HG03575 (cell line): ENCODE results near the gene INPP5A.
"Not testable (repeated sequence)": the region's sequence is repeated elsewhere in the genome, so short reads cannot be mapped to it uniquely, and the experiment has no call there.

Experiments used
- ATAC-seq: cut with Tn5 transposase; IDR thresholded peaks from one replicate; pipeline ENCODE4 v1.9.1; 2021; ENCODE audit not compliant: unreplicated experiment, insufficient number of reproducible peaks, low FRiP score; ENCODE audit errors: extremely low read depth

INPP5A gene

DNA sequence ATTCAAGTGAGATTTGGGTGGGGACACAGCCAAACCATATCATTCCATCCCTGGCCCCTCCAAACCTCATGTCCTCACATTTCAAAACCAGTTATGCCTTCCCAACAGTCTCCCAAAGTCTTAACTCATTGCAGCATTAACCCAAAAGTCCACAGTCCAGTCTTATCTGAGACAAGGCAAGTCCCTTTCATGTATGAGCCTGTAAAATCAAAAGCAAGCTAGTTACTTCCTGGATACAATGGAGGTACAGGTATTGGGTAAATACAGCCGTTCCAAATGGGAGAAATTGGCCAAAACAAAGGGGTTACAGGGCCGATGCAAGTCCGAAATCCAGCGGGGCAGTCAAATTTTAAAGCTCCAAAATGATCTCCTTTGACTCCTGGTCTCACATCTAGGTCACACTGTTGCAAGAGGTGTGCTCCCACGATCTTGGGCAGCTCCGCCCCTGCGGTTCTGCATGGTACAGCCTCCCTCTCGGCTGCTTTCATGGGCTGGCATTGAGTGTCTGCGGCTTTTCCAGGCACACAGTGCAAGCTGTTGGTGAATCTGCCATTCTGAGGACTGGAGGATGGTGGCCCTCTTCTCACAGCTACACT, 61.5 kb downstream of the INPP5A start:
- ATAC-seq = not testable (repeated sequence)

DNA sequence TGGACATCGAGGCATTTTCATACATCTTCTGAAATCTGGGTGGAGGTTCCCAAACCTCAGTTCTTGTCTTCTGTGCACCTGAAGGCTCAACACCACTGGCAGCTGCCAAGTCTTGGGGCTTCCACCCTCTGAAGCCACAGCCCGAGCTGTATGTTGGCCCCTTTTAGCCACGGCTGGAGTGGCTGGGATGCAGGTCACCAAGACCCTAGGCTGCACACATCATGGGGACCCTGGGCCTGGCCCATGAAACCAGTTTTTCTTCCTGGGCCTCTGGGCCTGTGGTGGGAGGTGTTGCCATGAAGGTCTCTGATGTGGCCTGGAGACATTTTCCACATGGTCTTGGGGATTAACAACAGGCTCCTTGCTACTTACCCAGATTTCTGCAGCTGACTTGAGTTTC, 62.1 kb downstream of the INPP5A start:
- ATAC-seq = no peak

DNA sequence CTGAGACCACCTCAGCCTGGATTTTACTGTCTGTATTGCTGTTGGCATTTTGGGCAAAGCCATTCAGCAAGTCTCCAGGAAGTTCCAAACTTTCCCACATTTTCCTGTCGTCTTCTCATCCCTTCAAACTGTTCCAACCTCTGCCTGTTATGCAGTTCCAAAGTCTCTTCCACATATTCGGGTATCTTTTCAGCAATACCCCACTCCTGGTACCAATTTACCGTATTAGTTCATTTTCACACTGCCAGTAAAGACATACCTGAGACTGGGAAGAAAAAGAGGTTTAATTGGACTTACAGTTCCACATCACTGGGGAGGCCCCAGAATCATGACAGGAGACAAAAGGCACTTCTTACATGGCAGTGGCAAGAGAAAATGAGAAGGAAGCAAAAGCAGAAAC, 62.8 kb downstream of the INPP5A start:
- no peak for ATAC-seq

DNA sequence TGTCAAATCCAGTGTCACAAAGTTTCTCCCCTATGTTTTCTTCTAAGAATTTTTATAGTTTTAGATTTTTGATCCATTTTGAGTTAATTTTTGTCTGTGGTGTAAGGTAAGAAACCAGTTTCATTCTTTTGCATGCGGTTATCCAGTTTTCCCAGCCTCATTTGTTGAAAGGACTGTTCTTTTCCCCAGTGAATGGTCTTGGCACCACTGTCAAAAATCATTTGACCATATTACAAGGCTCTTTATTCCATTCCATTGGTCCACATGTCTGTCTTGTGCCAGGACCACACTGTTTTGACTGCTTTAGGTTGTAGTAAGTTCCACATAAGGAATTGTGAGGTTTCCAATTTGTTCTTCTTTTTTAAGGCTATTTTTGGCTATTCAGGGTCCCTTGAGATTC, 64.0 kb downstream of the INPP5A start:
- ATAC-seq = no peak

DNA sequence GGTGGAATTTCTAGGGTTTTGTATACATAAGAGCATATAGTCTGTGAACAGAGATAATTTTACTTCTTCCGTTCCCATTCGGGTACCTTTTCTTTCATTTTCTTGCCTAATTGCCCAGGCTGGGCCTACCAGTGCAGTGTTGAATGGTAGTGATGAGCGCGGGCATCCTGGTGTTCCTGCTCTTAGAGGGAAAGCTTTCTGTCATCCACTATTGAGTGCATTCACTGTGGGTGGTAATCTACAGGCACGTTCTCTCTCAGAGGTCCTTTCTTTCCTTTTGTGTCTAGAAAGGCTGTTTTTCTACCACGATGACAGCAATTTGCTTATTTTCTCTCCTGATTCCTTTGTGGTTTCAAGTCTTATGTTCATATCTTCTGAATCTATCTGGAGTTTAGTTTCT, 65.0 kb downstream of the INPP5A start:
- no peak for ATAC-seq

DNA sequence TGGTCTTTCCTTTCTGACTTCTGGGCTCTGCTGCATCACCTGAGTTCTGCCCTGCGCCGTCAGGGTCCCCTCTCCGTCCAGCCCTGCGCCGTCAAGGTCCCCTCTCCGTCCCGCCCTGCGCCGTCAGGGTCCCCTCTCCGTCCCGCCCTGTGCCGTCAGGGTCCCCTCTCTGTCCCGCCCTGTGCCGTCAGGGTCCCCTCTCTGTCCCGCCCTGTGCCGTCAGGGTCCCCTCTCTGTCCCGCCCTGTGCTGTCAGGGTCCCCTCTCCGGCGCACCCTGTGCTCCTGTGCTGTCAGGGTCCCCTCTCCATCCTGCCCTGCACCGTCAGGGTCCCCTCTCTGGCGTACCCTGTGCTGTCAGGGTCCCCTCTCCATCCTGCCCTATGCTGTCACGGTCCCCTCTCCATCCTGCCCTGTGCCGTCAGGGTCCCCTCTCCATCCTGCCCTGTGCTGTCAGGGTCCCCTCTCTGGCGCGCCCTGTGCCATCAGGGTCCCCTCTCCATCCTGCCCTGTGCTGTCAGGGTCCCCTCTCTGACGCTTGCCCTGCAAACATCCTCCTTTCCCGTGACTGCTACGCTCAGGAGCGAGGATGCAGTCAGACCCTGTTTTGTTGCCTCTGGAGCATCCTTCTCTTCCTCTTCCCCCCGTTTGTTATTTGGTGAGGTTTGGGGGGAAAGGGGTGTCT, 66.4 kb downstream of the INPP5A start:
- no peak for ATAC-seq

DNA sequence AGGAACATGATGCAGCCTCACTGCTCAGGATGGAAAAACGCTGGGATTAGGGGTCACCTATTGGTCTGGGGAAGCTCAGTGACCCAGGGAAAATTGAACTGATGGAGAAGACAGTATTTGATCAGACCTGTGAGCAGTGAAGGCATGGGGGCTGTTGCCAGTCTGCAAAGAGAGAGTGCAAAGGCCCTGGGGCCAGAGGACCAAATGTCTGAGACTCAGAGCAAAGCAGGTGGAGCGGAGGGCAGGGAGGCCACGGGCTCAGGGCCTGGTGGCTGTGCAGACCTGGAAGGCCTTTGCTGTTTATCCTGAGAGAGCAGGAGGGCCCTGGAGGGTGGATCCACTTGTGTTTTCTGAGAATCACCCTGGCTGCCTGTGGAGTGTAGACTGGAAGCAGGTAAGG, 67.1 kb downstream of the INPP5A start:
- no peak for ATAC-seq

DNA sequence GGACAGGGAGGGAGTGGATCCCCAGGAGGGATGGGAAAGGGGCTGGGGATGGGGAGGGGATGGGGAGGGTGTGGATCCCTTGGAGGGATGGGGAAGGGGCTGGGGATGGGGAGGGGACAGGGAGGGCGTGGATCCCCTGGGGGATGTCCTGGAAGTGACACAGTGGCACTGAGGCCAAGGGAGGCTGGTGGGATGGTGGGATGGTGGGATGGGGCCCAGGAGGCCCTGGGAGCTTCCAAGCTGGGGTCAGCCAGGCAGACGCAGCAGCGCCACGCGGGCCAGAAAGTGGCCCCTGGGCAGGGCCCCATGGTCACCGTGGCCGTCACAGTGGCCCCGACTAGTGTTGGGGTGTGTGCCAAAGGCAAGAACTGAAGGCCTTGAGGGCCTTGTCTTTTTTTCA, 67.8 kb downstream of the INPP5A start:
- ATAC-seq = no peak

DNA sequence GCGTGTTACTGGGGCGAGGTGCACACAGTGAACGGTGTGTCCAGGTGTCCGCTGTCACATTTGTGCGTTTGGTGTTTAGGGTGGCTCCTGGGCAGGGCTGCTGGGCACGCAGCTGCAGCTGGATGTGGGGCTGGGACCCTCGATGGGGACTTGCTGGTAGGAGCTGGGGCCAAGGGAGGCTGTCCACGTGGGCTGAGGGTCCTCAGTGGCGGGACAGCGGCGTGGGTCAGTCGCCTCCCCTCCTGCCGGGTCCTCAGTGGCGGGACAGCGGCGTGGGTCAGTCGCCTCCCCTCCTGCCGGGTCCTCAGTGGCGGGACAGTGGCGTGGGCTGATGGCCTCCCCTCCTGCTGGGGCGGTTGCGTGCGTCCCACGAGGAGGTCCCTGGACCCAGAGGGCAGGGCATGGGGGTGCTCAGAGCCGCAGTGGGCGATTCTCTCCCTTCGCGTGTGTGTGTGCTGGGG, 68.5 kb downstream of the INPP5A start:
- ATAC-seq = no peak

DNA sequence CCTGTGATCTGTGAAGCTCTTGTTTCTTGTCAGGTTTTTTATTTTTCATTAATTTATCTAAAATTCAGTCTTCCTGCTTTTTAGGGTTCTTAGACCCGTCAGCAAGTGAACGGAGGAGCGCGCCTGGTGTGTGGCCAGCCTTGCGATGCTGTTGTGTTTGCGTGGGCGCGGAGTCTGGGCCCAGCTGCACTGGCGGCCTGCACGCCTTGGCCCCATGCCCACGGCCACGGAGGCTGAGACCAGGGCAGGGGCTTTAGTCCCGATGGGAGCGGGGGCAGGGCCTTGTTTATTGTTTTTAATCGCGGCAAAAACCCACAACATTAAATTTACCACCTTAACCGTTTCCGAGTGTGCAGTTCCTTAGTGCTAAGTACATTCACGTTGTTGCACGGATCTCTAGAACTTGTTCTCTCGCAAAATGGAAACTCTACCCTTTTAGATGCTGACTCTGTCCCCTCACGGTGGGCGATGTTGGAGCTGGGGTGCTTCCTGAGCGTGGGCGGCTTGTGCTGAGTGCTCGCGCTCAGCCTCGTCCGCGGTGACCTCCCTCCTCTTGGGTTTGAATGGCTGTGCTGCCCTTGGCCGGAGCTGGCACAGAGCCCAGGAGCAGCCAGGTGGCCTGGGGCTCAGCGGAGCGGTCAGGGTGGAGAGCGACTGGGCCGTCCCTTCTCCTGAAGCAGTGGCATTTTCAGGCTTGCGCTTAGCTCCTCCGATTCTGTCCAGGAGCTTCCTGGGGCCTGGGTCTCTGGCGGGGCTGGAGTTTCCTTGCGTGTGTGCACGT, 69.1 kb downstream of the INPP5A start:
- no peak for ATAC-seq

DNA sequence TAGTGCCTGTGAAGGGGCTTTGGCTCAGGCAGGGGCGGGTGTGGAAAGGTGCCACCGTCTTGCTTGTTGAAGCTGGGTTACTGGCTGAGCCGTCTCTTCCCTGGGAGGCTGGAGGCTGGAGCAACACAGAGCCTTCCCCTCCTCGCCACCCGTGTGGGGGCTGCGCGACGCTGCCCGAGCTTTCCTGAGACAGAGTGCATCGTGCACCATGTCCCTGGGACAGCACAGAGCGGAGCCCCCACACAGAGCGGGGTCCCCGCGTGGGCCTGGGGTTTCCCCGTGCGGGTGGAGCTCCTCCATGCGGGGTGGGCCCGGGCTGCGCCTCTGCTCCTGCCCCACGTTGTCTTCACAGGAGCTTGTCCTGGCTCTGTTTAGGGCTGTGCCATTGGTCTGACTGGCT, 69.9 kb downstream of the INPP5A start:
- no peak for ATAC-seq

DNA sequence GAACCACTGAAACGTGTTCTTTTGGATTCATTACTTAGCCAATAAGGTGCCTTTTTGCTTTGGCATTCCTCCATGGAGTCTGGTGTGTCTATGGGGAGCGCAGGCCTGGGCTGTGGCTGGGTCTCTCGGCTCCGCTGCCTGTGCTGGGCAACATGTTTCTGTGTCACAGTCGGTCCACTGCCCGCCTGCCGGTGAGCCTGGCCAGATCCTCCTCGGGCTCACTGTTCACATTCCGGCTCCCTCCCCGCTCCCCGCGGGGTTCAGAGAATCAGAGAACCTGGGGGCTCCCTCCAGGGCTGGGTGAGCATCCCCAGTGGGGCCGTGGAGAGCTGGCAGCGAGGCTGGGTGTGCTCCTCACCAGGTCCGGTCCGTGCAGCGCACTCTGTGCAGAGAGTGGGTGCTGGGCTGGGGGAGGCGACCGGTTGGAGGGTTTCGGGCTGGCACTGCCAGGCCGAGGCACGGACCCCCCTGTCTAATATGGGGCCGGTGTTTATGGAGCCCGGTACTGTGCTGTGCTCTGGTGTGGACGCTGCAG, 70.4 kb downstream of the INPP5A start:
- ATAC-seq = no peak

DNA sequence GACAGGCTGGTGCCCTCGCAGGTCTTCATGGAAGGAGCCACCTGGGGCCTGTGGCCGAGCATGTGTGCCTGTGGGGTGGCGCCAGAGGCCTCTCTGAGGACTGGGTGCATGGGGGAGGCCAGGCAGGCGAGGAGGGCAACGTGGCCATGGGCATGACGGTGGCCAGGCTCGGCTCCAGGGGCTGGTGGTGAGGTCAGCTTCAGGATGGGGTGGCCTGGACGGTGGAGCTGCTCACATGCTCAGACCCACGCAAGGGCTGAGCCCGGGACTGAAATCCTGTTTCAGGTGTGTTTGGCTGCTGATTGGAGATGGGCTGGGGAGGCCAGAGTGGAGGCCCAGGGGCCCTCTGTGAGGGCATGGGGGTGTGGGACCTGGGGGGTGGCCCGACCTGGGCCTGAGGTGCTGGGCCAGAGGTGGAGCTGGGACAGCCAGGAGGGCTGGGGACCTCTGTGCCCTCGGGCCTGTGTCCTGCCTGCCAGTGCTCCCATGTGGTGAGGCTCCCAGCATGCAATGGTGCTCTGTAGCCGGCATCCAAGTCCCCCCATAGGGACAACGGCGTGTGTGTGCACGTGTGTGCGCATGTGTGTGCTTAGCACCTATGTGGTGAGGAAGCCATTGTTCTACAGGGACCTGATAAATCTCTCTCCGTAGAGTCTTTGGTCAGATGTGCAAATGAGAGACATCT, 71.1 kb downstream of the INPP5A start:
- no peak for ATAC-seq

DNA sequence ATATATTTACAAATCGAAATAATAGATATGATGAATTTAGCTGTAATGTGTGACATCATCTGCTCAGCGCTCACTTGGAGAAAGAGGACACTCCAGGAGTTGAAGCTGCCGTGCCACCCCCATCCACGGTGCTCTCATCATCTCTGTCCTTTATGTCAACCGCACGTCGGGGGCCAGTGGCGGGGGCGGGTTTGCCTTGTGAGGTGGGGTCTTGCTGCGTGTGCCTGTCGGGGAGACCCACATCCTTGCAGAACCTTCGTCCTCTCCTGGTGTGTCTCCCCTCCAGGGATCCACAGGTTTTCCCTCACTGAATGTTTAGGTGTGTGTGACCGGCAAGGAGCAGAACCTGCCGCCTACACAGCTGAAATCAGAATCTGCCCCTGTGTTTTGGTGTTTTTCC, 71.6 kb downstream of the INPP5A start:
- no peak for ATAC-seq

DNA sequence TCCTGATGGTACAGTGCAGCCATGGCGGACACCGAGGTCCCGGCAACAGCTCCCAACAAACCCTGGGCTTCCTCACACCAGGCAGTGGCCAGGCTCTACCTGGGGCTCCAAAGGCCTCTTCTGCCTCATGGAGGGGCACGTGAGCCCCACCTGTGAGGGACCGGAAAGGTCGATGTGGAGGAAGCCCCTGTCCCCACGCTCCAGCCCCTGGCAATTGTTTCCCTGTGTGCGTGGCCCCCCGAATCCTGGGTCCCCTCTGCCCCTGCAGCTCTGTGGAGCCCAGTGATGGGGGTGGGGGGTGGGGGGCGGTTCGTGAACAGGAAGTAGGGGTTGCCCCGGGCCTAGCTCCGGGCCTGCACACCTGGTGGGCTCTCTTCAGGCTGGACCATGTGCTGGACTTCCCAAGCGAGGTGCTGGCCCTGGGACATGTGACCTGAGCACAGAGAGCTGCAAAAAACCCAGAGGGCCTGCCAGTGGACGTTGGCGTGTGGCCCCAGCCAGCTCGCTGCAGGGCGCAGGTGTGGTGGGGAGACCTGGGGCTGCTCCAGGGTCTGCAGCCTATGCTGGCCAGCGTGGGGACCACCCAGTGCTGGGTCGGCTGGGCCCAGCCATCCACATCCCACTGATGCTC, 72.6 kb downstream of the INPP5A start:
- no peak for ATAC-seq

DNA sequence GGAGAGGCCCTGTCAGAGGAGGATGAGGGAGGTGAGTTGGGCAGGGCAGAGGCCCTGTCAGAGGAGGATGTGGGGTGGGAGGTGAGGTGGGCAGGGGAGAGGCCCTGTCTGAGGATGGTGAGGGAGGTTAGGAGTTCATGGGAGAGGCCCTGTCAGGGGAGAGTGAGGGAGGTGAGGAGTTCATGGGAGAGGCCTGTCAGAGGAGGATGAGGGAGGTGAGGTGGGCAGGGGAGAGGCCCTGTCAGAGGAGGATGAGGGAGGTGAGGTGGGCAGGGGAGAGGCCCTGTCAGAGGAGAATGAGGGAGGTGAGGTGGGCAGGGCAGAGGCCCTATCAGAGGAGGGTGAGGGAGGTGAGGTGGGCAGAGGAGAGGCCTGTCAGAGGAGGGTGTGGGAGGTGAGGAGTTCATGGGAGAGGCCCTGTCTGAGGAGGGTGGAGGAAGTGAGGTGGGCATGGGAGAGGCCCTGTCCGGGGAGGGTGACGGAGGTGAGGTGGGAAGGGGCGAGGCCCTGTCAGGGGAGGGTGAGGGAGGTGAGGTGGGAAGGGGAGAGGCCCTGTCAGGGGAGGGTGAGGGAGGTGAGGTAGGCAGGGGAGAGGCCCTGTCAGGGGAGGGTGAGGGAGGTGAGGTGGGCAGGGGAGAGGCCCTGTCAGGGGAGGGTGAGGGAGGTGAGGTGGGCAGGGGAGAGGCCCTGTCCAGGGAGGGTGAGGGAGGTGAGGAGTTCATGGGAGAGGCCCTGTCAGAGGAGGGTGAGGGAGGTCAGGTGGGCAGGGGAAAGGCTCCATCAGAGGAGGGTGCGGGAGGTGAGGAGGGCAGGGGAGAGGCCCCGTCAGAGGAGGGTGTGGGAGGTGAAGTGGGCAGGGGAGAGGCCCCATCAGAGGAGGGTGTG, 73.7 kb downstream of the INPP5A start:
- no peak for ATAC-seq

DNA sequence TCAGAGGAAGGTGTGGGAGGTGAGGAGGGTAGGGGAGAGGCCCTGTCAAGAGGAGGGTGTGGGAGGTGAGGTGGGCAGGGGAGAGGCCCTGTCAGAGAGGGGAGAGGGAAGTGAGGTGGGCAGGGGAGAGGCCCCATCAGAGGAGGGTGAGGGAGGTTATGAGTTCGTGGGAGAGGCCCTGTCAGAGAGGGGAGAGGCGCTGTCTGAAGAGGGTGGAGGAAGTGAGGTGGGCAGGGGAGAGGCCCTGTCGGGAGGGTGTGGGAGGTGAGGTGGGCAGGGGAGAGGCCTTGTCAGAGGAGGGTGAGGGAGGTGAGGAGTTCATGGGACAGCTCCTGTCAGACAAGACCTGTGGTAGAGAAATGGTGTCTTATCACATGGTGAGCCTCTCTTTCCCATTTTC, 74.4 kb downstream of the INPP5A start:
- ATAC-seq = no peak
